OCI-LY1 (cell line): ENCODE results near the gene PSAT1.

Experiments used
- EZH2 ChIP-seq: fragments of 200-600 bp; sonication (generic), shearing (Covaris generic); IDR thresholded peaks from 2 replicates; pipeline ENCODE4 v1.8.0; 2017; ENCODE audit warnings: borderline replicate concordance, mixed run types, mild to moderate bottlenecking, antibody characterized with exemption, low read length, moderate library complexity, mixed read lengths
- TF ChIP-seq, protein P1 (sequence below): fragments of 200-600 bp; sonication (generic), shearing (Covaris generic); IDR thresholded peaks from 2 replicates; pipeline ENCODE4 v1.5.1; 2017; ENCODE audit warnings: mild to moderate bottlenecking, antibody characterized with exemption, low read length, moderate library complexity, mixed read lengths

DNA sequence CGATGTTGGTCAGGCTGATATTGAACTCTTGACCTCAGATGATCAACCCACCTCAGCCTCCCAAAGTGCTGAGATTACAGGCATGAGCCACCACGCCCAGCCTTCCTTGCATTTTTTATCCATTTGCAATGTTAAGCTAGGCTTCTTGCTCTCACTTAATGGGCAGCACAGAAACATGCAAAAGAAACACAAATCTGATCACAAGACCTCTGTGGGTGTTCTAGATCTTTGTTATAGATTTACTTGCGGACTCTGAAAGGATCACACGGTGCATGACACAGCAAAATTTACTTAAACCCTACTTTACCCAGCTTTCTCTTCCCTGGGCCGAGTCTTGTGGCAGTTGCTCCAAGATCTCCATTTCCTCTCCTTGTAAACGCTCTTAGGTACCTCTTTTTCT, 71.3 kb downstream of the PSAT1 start:
- TF ChIP-seq, protein P1, sequence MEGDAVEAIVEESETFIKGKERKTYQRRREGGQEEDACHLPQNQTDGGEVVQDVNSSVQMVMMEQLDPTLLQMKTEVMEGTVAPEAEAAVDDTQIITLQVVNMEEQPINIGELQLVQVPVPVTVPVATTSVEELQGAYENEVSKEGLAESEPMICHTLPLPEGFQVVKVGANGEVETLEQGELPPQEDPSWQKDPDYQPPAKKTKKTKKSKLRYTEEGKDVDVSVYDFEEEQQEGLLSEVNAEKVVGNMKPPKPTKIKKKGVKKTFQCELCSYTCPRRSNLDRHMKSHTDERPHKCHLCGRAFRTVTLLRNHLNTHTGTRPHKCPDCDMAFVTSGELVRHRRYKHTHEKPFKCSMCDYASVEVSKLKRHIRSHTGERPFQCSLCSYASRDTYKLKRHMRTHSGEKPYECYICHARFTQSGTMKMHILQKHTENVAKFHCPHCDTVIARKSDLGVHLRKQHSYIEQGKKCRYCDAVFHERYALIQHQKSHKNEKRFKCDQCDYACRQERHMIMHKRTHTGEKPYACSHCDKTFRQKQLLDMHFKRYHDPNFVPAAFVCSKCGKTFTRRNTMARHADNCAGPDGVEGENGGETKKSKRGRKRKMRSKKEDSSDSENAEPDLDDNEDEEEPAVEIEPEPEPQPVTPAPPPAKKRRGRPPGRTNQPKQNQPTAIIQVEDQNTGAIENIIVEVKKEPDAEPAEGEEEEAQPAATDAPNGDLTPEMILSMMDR: no peak
- TF ChIP-seq EZH2: no peak
